NCI-H524 treated with DMSO at 0.1 percent for 48 hours (cell line): ENCODE data around the gene IGFL2.

Experiments used
- DNase-seq: peaks from one replicate; lab custom pipeline; 2025; lab: John Stamatoyannopoulos, UW

IGFL2 gene

GRCh38 chr19:46209051-46209450, 61.0 kb downstream of the IGFL2 start:
- DNase-seq: no peak

DNA sequence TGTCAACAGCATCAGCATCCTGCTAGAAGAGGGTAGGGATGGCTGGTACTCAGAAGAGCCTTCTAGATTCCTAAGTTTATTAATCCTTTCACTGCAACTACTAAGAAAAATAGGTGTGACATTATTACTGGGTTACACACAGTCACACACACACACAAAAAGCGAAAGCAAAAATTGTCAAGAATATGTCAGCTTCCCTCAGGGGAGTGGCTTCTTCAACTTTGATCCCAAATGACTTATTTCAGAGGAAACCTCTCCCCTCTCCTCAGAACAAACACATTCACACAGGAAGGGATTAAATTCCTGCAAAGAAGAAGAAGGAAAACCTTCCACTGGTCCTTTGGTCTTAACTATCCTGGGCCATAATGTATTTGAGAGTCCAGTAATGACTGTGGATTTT, 61.4 kb downstream of the IGFL2 start:
- no peak for DNase-seq

- no peak for DNase-seq
These were observed 62.6 kb downstream of the IGFL2 start for GRCh38 chr19:46210669-46211068.
